OCI-LY7 (cell line): ENCODE measurements around the gene EFCAB5.

Experiments used
- EZH2phosphoT487 ChIP-seq: fragments of 200-600 bp; sonication (generic); IDR thresholded peaks from 2 replicates; pipeline ENCODE4 v1.6.1; 2018; ENCODE audit warnings: low read depth, borderline replicate concordance, mild to moderate bottlenecking, mixed run types, antibody characterized with exemption, low read length, moderate library complexity, mixed read lengths
- TF ChIP-seq, protein P1 (sequence below): fragments of 200-600 bp; sonication (generic); conservative IDR thresholded peaks from 2 replicates; pipeline ENCODE4 v1.5.1; 2014; ENCODE audit warnings: mild to moderate bottlenecking, antibody characterized with exemption, low read length, moderate library complexity, mixed read lengths

- TF ChIP-seq, protein P1, sequence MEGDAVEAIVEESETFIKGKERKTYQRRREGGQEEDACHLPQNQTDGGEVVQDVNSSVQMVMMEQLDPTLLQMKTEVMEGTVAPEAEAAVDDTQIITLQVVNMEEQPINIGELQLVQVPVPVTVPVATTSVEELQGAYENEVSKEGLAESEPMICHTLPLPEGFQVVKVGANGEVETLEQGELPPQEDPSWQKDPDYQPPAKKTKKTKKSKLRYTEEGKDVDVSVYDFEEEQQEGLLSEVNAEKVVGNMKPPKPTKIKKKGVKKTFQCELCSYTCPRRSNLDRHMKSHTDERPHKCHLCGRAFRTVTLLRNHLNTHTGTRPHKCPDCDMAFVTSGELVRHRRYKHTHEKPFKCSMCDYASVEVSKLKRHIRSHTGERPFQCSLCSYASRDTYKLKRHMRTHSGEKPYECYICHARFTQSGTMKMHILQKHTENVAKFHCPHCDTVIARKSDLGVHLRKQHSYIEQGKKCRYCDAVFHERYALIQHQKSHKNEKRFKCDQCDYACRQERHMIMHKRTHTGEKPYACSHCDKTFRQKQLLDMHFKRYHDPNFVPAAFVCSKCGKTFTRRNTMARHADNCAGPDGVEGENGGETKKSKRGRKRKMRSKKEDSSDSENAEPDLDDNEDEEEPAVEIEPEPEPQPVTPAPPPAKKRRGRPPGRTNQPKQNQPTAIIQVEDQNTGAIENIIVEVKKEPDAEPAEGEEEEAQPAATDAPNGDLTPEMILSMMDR = no peak
- TF ChIP-seq EZH2phosphoT487 = no peak
These were observed 36.2 kb upstream of the EFCAB5 start for GRCh38 chr17:29905086-29905878.
